ENCODE measurements around the gene C19orf38.

C19orf38 gene

DNA sequence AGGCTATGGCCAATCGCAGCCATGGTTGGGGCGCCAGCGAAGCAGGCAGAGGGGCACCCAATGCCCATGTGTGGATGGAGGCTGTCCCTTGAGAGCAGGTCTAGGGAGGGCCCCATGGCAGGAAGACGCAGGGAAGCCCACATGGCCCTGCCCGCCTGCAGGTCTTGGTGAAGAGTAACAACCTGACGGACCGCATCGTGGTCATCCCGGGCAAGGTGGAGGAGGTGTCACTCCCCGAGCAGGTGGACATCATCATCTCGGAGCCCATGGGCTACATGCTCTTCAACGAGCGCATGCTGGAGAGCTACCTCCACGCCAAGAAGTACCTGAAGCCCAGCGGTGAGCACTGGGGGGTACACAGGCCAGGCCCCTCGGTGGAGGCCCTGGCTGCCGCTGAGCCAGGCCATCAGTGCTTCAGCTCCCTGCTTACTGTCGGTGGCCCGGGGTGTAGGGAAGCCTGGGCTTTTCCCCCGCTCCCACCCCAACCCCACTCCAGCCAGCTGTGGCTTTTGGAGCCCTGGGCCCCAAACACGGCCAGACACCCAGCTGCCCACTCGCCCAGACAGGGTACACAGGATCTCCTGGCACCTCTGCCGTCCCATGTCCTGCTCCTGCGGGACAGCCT lies 65.6 kb downstream of the C19orf38 start:
- no peak for DNase-seq

DNA sequence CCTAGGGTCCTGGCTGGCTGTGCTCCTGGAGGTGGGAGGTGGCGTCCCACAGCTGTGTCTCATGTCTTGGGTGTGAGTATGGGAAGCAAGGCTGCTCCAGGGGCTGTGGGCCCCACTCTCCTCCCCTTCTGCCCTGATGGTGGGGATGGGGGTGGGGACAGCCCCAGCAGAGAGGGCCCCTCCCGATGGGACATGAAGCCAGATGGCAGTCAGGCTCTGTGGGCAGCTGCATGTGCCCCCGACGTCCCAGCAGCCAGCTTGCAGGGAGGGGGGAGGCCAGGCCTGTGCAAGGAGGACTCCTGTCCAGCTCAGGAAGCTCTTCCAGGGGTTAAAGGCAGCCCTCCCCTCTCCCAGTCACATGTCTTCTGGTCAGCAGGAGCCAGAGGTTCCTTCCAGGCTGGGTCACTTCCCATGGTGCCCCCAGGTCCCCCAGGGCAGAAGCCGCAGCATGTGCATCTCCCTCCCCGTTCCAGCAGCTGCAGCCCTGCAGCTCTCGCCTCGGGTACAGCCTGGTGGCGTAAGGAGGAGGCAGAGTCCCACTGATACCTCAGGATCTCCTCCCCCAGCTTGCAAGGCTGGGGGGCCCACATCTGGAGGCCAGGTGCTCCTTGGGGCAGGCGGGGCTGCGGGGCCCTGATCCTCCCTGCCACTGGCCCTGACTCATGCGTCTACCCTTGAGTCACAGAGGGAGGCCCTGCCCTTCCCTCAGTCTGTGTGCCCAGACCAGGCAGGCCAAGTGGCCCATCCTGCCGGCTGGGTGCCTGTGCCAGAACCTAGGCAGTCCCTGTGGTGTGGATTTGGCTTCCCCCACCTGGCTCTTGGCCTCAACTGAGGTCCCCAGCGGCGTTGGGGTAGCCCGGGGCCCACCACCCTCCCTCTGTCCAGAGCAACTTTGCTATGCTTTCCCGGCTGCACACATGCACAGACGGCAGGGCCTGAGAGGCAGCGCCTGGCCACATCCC lies 67.2 kb downstream of the C19orf38 start:
- no peak for DNase-seq

DNA sequence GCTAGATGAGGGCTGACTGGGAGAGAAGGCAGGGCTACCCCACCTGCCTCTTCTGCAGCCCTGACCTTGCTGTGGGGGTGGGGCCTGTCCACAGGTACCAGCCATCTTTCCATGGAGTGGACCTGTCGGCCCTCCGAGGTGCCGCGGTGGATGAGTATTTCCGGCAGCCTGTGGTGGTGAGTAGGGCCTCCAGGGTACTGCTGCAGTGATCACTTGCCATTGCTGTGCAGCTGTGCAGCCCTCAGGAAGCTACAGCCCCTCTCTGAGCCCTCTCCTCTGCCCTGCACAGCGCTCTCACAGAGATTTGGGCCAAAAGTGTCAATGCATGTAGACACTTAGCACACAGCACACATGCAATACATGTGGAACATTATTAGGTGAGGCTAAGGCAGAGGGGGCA lies 68.4 kb downstream of the C19orf38 start:
- no peak for DNase-seq

DNA sequence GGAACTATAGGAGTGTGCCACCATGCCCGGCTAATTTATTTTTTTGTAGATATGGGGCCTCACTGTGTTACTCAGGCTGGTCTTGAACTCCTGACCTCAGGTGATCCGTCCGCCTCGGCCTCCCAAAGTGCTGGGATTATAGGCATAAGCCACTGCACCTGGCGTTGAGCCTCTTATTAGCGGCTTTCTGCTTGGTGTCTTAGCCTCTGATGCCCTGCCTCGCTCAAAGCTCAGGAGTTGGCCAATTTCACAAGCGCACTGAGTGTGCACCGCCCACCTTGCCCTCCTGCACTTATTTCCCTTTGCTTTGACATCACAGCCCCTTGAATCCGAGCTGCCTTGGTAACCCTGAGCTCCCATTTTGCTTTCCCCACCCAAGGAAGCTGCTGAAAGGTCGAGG lies 70.1 kb downstream of the C19orf38 start:
- DNase-seq, result no peak

Data from activated CD8-positive, alpha-beta memory T cell treated with anti-CD3 and anti-CD28 coated beads for 24 hours (primary cell).